GM18868 (cell line): ENCODE data around the gene HDHD2.

Source experiments
- ATAC-seq: cut with Tn5 transposase; IDR thresholded peaks from one replicate; pipeline ENCODE4 v1.9.1; 2021; ENCODE audit warnings: mild to moderate bottlenecking, moderate library complexity; ENCODE audit not compliant: unreplicated experiment

The HDHD2 gene

GRCh38 chr18:47149457-47150028 lies 757 bp downstream of the HDHD2 start:
- no peak for ATAC-seq

GRCh38 chr18:47146206-47146605 lies 4.1 kb downstream of the HDHD2 start:
- no peak for ATAC-seq

- no peak for ATAC-seq
These were observed 6.3 kb downstream of the HDHD2 start for GRCh38 chr18:47143899-47144485.

- ATAC-seq: no peak
These were observed 7.1 kb downstream of the HDHD2 start for GRCh38 chr18:47143153-47143552.

GRCh38 chr18:47141289-47141688 lies 9.0 kb downstream of the HDHD2 start:
- ATAC-seq: no peak

GRCh38 chr18:47121146-47121545 lies 29.2 kb downstream of the HDHD2 start:
- ATAC-seq: no peak

- peak; percentile 97 for ATAC-seq
These were observed 29.9 kb downstream of the HDHD2 start for GRCh38 chr18:47120428-47120827.

- ATAC-seq: no peak
These were observed 31.3 kb downstream of the HDHD2 start for GRCh38 chr18:47118981-47119380.

GRCh38 chr18:47115205-47115604 lies 35.1 kb downstream of the HDHD2 start:
- no peak for ATAC-seq

- ATAC-seq: no peak
These were observed 36.3 kb downstream of the HDHD2 start for GRCh38 chr18:47113796-47114540.

- no peak for ATAC-seq
These were observed 39.6 kb downstream of the HDHD2 start for GRCh38 chr18:47110492-47111274.

GRCh38 chr18:47109720-47110119 lies 40.6 kb downstream of the HDHD2 start:
- no peak for ATAC-seq

- no peak for ATAC-seq
These were observed 41.3 kb downstream of the HDHD2 start for GRCh38 chr18:47108998-47109405.

- no peak for ATAC-seq
These were observed 41.9 kb downstream of the HDHD2 start for GRCh38 chr18:47108373-47108772.

GRCh38 chr18:47100212-47100831 lies 50.0 kb downstream of the HDHD2 start:
- ATAC-seq: no peak

GRCh38 chr18:47095810-47096209 lies 54.5 kb downstream of the HDHD2 start:
- no peak for ATAC-seq

GRCh38 chr18:47087676-47088075 lies 62.6 kb downstream of the HDHD2 start:
- ATAC-seq: no peak

GRCh38 chr18:47081578-47081977 lies 68.7 kb downstream of the HDHD2 start:
- ATAC-seq: no peak

- ATAC-seq: no peak
These were observed 69.4 kb downstream of the HDHD2 start for GRCh38 chr18:47080872-47081271.

GRCh38 chr18:47077111-47077510 lies 73.2 kb downstream of the HDHD2 start:
- ATAC-seq: no peak
